Retinal pigment epithelial cell (primary cell): ENCODE measurements around the gene LZTS2.

ENCODE experiments used
- DNase-seq: peaks from one replicate; pipeline ENCODE4 v3.0.0-alpha.2; 2010; ENCODE audit warnings: low read depth
- H3K4me3 ChIP-seq: 2 replicates; pipeline ENCODE4 v1.5.1; 2011; ENCODE audit warnings: mild to moderate bottlenecking, low read length, control low read depth, moderate library complexity
- TF ChIP-seq, protein P1 (sequence below): conservative IDR thresholded peaks from 2 replicates; pipeline ENCODE4 v1.5.1; 2011; ENCODE audit warnings: low read depth, low read length, control low read depth, inconsistent platforms

LZTS2 gene

DNA sequence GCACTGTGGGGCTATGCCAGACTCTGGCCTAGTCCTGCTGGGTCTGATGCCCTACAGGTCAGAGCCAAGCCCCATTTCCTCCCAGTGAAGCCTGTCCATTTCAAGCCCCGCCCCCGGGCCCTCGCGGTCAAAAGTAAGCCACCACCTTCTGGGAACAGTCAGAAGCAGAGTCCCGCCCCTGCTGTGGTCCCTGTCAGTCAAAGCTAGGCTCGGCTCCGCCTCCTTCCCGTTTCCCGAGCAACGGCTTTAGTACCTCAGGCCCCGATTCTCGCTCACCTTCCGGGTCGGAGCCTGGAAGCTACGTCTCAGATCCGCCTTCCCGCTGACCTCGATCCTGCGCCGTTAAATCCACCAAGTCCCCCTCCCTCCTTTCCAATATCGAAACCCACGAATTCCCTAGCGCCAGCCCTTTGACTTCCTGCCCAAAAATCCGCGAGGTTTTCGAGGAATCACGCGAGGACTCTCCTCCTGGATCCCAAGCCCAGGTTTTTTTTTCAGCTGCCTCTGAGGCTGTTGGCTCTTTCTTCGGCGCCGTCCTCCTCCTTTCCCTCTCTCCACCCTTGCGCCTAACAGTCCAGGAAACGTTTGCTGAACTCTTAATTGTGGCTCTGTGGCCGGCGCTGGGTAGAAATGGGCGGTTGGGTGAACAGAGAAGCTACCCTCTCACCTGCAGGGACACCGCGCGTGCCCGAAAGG, 43.2 kb downstream of the LZTS2 start:
- H3K4me3 ChIP-seq: peak overlapping the region; percentile 67
- peak; percentile 87 for DNase-seq
- TF ChIP-seq, protein P1, sequence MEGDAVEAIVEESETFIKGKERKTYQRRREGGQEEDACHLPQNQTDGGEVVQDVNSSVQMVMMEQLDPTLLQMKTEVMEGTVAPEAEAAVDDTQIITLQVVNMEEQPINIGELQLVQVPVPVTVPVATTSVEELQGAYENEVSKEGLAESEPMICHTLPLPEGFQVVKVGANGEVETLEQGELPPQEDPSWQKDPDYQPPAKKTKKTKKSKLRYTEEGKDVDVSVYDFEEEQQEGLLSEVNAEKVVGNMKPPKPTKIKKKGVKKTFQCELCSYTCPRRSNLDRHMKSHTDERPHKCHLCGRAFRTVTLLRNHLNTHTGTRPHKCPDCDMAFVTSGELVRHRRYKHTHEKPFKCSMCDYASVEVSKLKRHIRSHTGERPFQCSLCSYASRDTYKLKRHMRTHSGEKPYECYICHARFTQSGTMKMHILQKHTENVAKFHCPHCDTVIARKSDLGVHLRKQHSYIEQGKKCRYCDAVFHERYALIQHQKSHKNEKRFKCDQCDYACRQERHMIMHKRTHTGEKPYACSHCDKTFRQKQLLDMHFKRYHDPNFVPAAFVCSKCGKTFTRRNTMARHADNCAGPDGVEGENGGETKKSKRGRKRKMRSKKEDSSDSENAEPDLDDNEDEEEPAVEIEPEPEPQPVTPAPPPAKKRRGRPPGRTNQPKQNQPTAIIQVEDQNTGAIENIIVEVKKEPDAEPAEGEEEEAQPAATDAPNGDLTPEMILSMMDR: no peak

DNA sequence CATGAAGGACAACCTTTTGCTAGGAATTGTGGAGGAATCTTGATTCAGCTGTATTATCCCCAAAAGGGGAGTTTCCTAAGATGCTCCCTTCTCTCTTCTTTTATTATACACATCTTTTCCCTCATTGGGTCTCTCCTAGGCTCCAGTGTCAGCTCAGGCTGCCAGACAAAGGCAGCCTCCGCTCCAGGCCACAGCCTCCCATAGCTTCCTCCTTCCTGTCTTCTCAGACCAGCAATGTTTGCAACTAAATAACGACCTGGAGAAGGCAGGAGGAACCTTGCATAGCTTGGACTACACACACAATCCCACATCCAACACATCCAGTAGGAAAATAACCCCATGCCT, 43.7 kb downstream of the LZTS2 start:
- H3K4me3 ChIP-seq: peak overlapping the region; percentile 67
- no peak for DNase-seq
- TF ChIP-seq, protein P1: no peak

DNA sequence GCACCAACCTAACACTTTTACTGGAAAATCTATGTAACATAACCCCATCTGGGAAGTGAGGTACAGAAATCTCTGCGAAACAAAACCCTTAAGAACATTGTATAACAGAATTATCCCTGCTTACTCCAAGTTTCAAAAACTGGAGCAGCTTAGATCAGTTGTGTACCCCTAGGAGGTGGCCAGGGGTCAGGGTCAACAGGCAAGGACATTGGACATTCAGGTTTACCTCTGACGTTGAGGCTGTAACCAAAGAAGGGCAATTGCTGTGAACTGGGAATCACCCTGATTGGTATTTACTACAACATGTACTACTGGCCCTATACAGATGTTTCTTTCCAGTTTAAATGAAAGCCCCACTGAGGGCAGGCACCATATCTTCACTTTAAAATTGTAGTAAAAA, 44.5 kb downstream of the LZTS2 start:
- no peak overlapping the region for H3K4me3 ChIP-seq
- TF ChIP-seq, protein P1: no peak
- DNase-seq: no peak

DNA sequence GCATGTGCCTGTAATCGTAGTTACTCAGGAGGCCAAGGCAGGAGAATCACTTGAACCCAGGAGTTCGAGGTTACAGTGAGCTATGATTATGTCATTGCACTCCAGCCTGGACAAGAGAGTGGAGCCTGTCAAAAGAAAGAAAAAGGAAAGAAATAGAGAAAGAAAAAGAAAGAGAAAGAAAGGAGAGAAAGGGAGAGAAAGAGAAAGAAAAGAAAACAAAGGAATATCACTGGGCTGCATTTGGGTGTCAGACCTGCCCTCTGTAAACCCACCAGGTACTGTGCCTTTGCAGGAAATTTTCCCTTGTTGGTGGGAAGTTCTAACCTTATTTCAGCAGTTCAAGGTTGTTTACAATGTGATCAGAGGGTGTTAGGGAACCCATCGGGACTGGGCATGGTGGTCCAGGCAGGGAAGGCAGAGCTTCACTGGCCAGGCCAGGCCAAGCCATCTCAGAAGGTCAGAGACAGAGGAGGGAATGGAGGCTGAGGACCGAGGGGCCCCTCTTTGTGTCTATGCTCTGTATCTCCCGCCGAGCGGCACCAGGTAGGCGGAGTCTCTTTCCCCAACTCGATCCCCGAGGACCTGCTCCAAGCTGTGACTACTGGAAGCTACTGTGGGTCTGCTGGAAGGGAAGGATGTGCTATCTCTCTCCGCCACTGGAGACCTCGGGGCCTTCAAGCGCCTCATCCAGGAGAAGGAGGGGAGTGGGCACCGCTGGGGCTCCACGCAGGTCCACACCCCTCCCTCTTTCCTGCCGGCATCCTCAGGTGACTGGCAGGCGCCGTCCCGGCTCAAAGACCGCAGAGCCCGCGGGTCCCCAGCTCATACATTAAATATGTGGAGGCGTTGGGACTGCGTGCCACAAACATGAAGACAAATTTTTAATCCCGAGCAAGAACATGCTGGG, 47.0 kb downstream of the LZTS2 start:
- peak overlapping the region; percentile 16 for H3K4me3 ChIP-seq
- DNase-seq: no peak
- TF ChIP-seq, protein P1: no peak

DNA sequence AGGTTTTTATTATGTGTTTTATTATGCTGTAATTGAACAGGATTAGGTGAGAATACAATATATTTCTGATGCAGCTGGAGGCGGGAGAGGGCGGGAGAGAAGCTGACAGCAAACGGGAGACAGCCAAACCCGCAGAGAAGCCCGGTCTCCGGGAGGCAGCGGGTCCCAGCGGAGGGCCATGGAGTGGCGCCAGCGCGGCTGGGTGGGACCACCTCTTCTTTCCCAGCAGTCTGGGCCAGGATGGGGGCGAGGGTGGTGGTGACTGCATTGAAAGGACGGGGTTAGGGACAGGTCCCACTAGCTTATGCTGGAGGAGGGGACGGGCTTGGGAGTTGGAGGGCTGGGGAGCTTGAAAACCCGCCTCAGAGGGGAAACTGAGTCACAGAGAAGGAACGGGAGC, 47.7 kb downstream of the LZTS2 start:
- TF ChIP-seq, protein P1: no peak
- no peak for DNase-seq
- peak overlapping the region; percentile 16 for H3K4me3 ChIP-seq

DNA sequence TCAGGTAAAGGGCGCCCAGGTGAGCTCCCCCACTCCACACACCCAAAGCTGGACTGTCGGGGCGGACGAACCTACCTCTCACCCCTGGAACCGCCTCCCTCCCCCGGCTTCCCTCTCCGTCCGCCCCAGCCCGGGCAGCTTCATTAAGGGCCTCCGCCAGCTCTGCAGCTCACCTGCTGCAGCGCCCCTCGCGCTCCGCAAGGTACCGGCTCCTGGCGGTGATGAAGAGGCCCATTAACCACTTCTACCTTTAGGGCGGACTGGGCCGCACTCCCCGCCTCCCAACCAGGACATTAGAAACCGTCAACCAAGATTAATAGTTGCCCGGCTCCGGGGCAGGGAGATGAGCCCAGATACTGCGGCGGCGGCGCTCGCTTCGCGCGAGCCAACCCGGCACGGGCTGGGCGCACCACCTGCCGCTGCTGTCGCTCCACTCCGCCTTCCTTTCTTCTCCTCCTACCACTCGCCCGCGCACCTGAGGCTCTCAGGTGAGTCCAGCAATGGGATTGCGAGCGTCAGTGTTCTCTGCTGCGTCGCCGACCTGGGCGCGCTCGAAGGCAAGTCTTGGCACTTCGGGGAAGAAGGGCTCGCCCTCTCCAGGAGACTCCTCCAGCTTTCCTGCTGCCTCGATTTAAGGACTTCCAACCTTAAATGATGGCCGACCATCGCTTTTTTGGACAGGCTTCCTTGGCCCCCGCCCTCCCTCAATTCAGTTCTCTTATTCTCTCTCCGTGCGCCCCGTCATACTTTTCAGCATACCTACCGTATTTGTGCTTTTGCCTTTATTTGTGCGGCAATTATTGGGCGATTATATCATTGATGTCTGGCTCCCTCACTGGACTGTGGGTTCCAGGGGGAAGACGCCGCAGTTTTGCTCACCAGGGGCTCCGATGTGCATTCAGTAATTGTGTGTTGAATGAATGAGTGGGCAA, 48.6 kb downstream of the LZTS2 start:
- DNase-seq: no peak
- H3K4me3 ChIP-seq: no peak overlapping the region
- TF ChIP-seq, protein P1: peak; percentile 17
